Retina (tissue), 1 donor: ENCODE measurements around the gene XIRP1.
"Not testable (repeated sequence)": the region's sequence is repeated elsewhere in the genome, so short reads cannot be mapped to it uniquely, and the experiment has no call there.

Source experiments
- DNase-seq: peaks from one replicate; pipeline ENCODE4 v3.0.0-alpha.2; 2016

Gene XIRP1

DNA sequence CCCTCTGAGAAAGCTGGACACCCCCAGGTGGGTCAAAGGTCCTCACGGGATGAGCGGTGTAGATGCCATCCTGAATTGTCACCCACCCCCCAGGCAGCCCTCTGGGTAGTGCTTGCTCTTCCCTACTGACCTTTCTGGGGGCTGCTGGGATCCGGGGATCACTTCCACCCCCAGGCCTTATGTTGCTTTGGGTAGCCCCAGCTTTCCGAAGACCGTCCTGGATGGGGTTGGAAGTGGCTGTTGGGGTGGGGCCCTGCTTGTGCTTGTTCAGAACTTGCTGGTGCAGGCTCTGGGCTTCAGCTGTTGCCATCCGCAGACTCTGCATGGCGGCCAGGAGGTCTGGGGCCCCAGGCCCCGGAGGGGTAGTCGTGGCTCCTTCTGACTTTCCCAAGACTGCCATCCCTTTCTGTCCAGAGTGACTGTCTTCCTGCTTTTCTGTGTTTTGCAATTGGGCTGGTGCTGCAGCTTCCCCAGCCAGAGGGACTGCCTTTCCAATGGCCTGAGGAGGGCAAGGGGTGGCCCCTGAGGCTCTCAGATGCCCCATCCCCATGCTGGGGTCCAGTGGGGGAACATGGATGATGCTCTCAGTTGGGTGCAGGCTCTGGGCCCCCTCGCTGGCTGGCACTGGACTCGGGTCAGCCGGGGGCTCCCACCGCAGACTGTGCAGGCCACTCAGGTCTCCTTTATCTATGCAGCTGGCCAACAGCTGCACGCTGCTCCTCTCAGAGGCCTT lies 6.3 kb downstream of the XIRP1 start:
- DNase-seq = no peak

DNA sequence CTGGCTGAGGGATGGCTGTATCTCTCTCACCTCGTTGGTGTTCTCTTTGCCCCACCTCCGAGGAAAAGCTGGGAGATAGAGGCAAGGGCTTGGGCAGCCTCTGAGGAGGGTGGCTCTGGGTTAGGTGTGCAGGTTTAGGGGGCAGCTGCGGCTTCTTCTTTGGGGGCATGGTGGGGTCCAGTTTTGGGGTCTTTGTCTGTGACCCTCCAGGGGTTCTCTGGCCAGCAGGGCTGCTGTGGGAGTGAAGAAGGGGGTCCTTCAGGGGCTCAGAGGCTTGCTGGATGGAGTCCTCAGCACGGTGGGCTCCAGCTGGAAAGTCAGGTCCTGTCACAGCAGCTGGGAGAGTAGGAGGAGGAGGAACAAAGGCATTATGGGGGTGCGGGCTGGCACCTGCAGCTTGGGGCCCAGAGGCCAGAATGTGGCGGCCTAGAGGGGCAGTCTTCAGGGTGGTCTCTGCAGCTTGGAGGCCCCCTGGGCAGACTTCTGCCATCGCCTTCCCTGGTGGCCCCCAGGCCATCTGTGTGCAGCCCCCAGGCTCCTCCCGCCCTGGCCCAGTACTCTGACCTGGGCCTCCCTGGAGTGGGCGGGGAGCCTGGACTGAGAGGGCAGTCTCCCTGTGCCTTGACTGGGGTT lies 7.0 kb downstream of the XIRP1 start:
- DNase-seq = no peak

DNA sequence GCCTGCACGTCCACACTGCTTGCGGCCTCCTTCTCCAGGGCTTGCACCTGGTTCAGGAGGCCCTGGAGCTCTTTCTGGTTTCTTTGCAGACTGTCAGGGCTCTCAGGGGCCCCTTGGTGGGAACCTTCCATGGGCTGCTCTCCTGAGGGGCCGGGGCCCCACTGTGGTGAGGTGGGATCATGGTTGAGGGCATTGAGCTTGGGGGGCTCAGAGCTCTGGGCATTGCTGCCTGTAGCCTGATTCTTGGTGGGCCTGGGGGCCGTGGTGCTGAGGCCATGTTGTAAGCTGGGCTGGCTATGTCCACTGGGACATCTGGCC lies 7.5 kb downstream of the XIRP1 start:
- DNase-seq = no peak

DNA sequence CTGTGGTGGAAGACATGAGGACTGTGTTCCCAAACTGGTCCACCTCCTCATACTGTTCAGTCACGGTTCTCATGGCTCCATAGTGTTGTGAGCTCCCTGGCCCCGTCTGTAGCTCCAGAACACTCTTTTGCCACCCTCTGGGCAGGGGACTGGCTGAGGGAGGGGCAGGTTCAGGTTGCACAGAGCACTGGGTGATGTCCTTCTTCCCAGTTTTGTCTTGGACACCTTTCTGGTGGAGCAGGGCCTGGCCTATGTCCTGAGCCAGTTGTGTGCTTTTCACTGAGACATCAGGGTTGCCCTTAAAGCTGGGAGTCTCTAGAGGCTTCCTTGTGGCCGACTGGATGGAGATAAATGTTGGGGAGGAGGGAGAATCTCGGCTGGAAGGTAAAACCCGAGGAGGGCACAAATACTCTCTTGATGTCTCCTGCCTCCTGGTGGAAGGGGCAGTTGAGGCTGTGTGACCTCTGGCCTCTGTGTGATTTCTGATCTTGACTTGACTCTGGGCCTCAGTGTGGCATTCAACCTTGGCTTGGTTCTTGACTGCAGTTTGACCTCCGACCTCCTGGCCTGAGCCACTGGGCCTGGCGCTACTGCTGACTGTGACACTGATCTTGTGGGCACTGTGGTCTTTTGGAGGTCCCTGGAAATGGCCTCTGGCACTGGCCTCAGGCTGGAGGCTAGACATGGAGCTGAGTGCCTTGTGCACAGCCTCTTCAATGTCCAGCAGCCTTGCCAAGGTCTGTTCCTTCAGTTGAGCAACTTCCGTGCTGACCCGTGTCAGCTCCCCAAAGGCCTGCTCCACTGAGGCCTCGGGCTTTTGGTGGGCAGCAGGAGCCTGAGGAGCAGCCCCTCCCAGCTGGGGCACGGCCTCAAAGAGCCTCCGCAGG lies 8.1 kb downstream of the XIRP1 start:
- no peak for DNase-seq

DNA sequence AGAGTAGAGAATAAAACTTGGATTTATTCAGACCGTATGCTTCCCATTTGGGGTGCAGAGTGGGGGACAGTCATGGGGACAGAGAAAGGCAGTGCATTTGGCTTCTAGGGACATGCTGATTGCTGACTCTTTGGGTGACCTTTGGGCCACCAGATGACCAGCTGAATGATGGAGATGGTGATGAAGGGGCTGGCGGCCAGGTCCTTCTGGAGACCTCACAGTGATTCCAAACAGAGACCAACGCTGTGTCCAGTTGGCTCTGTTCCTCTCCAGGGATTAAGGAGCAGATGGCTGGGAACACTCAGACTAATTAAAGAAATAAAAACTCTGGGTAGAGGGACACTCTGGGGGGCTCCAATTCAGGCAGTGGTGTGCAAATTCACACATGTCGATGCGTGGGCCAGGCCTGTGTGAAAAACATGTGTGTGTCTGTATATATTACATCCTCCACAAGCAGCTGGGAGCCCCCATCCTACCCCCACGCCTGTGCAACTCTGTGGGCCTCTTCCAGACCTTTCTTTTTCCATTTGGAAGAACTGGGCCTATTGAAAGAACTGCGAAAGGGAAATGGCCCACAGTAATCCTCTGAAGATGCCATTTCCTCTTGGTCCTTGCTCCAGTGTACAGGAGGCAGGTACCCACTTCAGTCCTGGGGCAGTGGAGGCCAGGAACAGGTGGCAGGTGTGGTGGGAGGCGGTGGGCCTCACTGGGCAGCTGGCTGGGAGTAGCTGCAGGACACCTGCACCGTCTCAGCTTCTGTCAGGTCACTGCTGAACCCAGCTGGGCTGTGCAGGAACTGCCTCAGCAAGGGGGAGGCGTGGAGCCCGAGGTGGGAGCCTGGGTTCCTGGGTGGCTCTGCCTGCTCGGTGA lies 8.9 kb downstream of the XIRP1 start:
- DNase-seq = peak; percentile 39

DNA sequence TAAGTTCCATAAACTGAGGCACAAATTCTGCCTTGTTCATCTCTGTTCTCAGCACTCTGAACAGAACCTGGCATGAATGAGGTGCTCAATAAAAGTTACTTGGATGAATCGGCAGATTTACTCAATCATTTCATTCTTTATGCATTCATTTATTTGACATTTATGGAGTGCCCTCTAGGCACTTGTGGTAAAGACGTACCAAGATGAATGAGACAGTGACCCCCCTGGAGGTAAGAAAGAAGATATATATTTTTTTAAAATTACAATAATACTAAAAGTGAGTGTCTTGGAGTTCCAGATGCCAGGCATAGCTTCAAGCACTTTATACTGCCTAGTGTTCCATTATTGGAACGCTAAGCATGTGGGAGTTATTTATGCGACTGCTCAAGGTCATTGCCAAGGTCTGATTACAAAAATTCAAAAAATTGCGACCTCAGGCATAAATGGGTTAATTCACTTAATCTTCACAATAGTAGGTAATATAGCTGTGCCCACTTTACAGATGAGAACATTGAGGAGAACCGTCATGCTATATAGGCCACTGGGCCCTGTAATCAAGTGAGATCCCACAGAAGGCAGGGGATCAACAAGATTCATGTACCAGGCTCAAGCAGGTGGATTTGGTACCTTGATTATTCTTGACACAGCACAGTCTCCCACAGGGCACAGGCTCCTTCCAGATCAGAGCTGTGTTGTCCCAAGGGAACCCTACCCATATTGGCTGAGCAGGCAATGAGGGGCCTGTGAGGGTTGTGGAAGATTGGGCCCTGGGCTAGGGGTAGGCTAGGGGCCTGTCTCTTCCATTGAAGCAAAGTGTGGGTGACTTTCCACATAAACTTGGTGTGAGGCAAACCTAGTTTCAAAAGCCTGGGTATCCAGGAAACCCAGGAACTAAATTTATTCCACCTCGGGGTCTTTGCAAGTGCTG lies 10.7 kb downstream of the XIRP1 start:
- DNase-seq = no peak

DNA sequence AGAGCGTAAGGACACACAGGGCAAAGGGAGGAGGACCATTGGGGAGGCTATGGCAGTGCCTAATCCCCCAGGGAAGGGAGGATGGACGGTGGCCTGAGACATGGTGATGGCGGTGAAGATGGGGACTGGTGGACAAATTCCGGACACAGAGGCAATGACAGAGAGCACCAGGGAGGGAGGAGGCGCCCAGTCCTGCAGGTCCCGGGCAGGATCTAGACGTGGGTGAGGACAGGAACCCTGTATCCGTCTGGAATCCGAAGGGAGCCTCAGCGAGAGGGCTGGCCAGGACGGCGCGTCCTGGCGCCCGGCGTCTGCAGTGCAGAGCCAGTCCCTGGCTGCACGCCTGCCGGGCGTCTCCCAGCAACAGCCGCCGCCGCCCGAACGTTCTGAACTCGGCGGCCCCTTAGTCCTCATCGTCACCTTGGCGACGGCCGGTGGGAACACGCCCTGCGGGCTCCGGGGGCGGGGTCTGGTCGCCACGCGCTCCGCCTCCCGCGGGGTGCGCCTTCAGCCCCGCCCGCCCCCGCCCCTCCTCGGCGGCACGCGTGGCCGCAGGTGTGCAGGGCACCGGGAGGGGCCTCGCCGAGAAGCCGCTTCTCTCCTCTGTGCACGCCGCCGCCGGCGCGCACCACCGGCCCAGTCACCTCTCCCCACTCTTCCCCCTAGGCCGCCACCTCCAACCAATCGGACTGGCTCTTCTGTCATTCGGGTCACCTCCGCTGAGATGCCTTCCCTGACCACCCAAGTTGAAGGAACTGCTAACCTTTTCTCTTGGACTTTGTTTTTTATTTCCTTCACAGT lies 11.6 kb downstream of the XIRP1 start:
- peak; percentile 88 for DNase-seq

DNA sequence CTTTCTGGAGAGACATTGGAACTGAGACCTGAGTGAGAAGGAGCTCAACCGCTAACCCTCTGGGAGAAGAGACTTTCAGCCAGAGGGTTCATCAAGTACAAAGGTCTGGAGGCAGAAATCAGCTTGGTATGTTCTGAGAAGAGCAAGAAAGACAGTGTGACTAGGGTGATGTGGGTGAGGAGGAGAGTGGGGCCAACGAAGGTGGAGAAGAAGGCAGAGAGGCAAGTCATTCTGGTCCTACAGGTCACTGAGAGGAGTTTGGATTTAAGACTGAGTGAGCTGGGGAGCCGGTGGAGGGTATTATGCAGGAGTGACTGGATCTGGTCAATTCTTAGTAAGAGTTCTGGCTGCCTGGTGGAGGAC lies 12.2 kb downstream of the XIRP1 start:
- no peak for DNase-seq

DNA sequence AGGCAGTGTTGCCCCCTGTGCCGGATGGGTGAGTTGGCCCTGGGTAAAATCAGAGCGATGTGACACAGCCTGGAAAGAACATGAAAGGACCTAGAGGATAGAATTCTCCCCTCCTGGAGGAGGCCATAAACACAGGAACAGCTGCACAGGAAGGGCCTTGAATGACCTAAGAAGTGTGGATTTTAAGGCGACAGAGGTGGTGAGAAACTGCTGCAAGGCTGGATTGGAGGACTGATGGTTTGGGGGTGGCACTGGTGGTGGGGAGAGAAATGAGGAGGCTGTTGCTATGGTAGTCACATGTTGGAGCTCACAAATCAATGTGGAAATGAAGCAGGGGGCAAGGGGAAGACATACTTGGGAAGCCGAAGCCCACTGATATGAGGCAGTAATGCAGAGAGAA lies 13.8 kb downstream of the XIRP1 start:
- DNase-seq = no peak

DNA sequence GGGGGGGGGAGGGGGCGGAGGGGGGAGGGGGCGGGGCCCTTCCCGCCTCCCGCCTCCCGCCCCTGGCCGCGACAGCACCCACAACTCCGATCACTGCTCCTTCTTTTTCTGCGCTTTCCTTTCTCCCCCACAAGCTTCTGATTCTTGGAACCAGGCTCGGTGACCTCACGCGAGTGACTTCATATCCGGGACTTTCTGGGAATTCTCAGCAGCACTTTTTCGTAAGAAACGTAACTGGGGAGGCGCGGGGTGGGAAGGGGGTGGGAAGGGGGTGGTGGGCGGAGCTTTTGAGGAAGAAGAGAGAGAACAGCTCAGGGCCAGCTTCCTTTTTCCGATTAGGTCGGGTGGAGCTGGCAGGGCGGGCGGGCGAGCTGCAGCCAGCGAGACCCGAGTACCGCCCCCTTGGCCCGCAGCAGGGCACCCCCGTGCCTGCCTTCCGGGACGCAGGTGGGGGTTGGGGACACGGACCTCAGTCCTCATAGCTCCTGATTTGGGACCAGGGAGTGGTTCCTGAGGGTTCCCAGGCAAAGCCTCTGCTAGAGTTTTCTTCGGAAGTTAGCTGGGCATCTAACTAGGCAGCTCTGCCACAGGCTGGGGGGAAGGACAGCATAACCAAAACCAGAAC lies 14.6 kb downstream of the XIRP1 start:
- DNase-seq = peak; percentile 64

DNA sequence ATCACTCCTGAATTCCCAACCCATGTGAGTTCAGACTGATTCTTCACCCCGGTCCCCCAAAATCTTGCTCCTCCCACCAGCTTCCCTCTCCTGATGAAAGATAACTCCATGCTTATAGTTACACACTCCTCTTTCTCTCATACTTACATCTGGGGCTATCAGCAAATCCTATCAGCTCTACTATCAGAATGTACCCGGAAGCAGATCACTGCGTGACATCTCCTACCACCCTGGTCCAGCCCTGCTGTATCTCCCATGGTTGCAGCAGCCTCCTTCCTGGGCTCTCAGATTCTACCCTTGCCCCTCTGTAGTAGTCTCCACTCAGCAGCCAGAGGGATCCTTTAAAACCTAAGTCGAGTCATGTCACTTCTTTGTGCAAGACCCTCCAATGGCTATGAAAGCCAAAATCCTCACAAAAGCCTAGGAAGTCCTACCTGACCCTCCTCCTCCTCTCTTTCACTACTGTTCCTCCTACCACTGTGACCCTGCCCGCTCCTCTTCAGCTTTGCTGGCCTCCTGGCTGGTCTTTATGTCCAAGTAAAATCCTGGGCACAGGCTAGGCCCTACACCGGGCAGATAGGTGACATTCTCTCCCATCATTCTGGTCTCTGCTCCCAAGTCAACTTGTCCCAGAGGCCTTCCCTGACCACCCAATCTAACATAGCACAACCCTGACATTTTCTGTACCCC lies 16.2 kb downstream of the XIRP1 start:
- no peak for DNase-seq

DNA sequence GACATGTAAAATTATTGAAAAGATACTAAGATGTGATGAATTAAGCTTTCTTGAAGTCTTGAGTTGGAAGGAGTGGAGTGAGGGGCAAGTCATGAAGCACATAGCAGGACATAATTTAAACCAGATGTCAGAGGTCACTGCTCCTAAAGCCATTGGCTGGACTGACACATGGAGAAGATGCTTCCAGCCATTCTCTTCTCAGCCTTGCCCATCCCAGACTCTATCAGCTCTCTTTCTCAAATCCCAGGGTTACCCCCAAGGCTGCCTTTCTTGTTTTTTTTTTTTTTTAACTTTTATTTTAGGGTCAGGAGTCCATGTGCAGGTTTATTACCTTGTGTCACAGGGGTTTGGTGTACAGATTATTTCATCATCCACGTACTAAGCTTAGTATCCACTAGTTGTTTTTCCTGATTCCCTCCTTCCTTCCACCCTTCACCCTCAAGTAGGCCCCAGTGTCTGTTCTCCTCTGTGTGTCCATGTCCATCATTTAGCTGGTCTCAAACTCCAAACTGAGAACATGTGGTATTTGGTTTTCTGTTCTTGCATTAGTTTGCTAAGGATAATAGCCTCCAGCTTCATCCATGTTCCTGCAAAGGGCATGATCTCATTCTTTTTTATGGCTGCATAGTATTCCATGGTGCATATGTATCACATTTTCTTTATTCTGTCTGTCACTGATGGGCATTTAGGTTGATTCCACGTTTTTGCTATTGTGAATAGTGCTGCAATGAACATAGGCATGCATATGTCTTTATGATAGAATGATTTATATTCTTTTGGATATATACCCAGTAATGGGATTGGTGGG lies 18.9 kb downstream of the XIRP1 start:
- no peak for DNase-seq

DNA sequence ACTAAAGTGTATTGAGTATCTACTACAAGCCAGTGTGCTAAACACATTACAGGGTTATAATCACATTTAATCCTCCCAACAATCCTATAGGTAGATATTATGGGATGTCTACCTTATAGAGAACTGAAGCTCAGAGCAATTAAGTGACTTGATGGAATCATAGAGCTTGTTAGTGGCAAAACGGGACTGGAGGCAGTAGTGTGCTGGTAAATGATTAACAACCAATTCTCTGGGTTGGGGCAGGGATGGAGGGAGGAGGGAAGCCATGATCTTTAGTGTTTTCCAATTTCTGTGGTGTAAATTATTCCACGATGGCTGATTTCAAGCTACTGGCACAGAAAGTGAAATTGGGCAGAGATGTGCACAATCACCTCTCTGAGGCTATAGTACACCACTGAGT lies 20.5 kb downstream of the XIRP1 start:
- DNase-seq = no peak

DNA sequence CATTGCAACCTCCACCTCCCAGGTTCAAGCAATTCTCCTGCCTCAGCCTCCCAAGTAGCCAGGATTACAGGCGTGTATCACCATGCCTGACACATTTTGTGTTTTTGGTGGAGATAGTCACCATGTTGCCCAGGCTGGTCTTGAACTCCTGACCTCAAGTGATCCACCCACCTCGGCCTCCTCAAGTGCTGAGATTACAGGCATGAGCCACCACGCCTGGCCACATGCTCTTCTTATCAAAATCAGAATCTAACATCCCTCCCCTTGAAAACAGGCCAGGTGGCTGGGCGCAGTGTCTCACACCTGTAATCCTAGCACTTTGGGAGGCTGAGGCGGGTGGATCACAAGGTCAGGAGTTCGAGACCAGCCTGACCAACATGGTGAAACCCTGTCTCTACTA lies 21.5 kb downstream of the XIRP1 start:
- not testable (repeated sequence) for DNase-seq

DNA sequence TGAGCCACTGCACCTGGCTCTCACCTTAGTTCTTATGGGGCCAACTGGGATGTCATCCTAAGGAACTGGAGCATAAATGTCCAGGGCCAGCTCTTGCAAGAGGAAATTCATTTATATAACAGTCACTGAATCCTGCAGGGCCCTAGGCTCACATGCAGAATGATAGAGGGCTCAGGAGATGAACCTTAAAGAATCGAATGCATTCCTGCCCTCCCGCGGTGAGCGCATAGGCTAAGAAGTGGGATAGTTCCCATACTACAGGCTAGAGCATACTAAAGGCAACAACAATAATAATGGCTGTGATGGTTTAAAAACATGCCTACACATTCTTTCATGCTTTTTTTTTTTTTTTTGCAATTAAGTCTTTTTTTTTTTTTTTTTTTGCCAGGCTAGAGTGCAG lies 21.9 kb downstream of the XIRP1 start:
- DNase-seq = no peak

DNA sequence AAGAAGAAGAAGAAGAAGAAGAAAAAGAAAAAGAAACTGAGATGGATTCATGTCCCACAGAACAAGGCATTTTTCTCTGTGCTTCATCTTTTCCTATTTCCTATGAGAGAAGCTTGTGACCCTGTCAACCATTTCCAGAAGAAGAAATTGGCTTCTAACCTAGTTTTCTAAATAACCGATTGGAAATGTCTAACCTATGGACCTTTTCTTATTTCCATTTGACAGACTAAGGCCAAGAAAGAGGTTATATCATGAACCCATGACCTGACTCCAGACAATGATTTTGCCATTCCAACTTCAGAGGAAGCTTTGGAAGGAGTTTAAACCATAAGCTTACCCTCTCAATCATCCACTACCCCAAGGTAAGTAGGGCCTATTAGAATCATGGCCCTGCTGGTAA lies 22.7 kb downstream of the XIRP1 start:
- no peak for DNase-seq

DNA sequence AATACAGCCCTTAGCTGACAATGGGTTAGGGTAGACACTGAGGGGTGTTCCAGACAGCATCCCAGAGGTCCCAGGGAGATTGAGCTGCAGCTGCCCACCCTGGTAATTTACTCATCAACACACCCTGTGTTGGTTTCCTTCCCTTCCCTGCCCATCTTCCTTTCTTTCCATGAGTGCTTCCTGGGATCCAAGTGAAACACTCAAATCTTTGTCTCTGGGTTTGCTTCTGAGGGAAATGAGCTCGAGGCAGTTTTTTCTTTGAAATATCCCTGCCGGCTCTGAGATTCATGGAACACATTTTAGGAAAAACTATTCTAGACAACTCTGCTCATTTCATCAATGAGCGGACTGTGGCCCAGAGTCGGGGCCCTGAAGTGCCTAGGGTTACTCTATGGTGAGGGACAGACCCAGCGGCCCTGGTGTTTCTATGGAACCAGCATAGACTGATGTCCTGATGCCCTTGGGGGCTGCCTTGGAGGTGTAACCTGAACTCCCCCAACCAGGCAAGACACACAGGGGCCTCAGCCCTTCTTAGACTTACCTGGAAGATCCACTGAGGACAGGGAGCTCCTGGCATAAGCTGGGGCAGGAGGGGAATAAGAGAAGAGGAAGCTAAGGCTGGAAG lies 24.1 kb downstream of the XIRP1 start:
- no peak for DNase-seq

DNA sequence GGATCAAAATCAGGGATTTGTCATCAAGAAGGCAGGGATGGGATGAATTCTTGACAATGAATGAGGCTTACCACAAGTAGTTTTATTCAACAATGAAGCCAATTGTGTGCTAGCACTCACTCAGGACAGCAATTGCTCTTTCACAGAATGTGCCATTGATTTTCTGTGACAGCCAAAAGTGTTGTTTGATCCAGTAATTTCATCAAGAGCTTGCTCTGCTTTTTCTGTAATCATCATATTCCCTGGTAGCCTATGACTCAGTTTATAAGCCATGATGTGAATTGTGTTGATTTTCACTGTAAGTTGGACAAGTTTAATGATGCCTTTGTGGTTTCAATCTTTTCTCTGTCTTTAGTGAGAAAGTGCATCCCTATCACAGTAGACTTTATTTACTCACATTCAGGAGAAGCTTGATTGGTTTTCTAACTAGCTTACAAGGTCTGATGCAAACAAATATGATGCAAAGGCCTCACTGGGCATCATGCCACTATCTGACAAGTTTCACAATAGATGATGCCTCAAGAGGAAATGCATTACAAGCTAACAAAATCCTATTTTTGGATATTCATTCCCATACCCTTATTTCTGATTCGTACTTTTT lies 25.4 kb downstream of the XIRP1 start:
- DNase-seq = no peak
